Osteoblast (primary cell): ENCODE data around the gene OR52N1. TPM values are rescaled to one million over a fixed set of nuclear protein-coding genes. Genes with fewer than 3 reads are reported as not detected.

Experiments used
- DNase-seq: peaks from one replicate; pipeline ENCODE4 v3.0.0; 2011; ENCODE audit warnings: low spot score, mixed read lengths; ENCODE audit not compliant: insufficient read length; ENCODE audit errors: missing footprints
- H2AFZ ChIP-seq: 2 replicates; pipeline ENCODE4 v1.6.0; 2011; ENCODE audit warnings: mild to moderate bottlenecking, low read length
- H3K27ac ChIP-seq: 2 replicates; pipeline ENCODE4 v1.5.1; 2011; ENCODE audit warnings: mild to moderate bottlenecking, low read depth, low read length, moderate library complexity
- H3K27me3 ChIP-seq: 2 replicates; pipeline ENCODE4 v1.6.0; 2012; ENCODE audit warnings: mild to moderate bottlenecking, control low read depth, inconsistent platforms, low read length, moderate library complexity; ENCODE audit not compliant: insufficient read depth
- H3K36me3 ChIP-seq: 2 replicates; pipeline ENCODE4 v1.5.1; 2011; ENCODE audit warnings: mild to moderate bottlenecking, low read length, control low read depth, moderate library complexity; ENCODE audit not compliant: insufficient read depth
- H3K4me1 ChIP-seq: 2 replicates; pipeline ENCODE4 v1.5.1; 2011; ENCODE audit warnings: mild to moderate bottlenecking, low read length, control low read depth, moderate library complexity; ENCODE audit not compliant: insufficient read depth
- H3K4me2 ChIP-seq: 2 replicates; pipeline ENCODE4 v1.6.0; 2011; ENCODE audit warnings: mild to moderate bottlenecking, low read length; ENCODE audit not compliant: insufficient read depth
- H3K4me3 ChIP-seq: fragments of 200-600 bp; sonication (generic); 3 replicates; pipeline ENCODE4 v1.5.1; 2012; ENCODE audit warnings: mild to moderate bottlenecking, low read length, inconsistent platforms; ENCODE audit not compliant: insufficient read depth
- H3K79me2 ChIP-seq: 2 replicates; pipeline ENCODE4 v1.6.0; 2012; ENCODE audit warnings: mild to moderate bottlenecking, low read length, control low read depth, inconsistent platforms; ENCODE audit not compliant: insufficient read depth
- H3K9me3 ChIP-seq: 2 replicates; pipeline ENCODE4 v1.5.1; 2011; ENCODE audit warnings: low read depth, low read length, control low read depth
- H4K20me1 ChIP-seq: 2 replicates; pipeline ENCODE4 v1.6.0; 2012; ENCODE audit warnings: mild to moderate bottlenecking, low read length, control low read depth; ENCODE audit not compliant: insufficient read depth
- CTCF ChIP-seq: IDR thresholded peaks from 2 replicates; pipeline ENCODE4 v1.5.1; 2011; ENCODE audit warnings: mild to moderate bottlenecking, low read depth, low read length, moderate library complexity; ENCODE audit errors: extremely low read depth
- total RNA-seq: library from RNA; depleted of rRNA; stranded (reverse); fragments of >200 nt; gene quantifications from 2 replicates; pipeline ENCODE4 v1.2.3, GENCODE V29; 2012

The OR52N1 gene
- total RNA-seq, 1 donor, result 0.36 TPM

GRCh38 chr11:5796541-5796940, 5.5 kb upstream of the OR52N1 start:
- no peak for TF ChIP-seq CTCF
- no peaks in the 10 kb centered on the region for H3K27me3 ChIP-seq
- H2AFZ ChIP-seq, result no peak overlapping the region
- DNase-seq, result no peak
- no peaks in the 10 kb centered on the region for H3K9me3 ChIP-seq
- no peak overlapping the region for H3K4me3 ChIP-seq
- H4K20me1 ChIP-seq, result no peaks in the 10 kb centered on the region
- no peaks in the 10 kb centered on the region for H3K4me1 ChIP-seq
- H3K4me2 ChIP-seq, result no peak overlapping the region
- no peaks in the 10 kb centered on the region for H3K79me2 ChIP-seq
- H3K36me3 ChIP-seq, result no peaks in the 10 kb centered on the region
- H3K27ac ChIP-seq, result no peak overlapping the region

- H4K20me1 ChIP-seq, result no peaks in the 10 kb centered on the region
- H3K27ac ChIP-seq, result no peak within 1 kb of the TSS
- TF ChIP-seq CTCF, result no peak
- no peak for DNase-seq
- no peaks in the 10 kb centered on the region for H3K36me3 ChIP-seq
- H3K27me3 ChIP-seq, result no peaks in the 10 kb centered on the region
- H3K4me1 ChIP-seq, result no peaks in the 10 kb centered on the region
- no peaks in the 10 kb centered on the region for H3K9me3 ChIP-seq
- no peak within 1 kb of the TSS for H2AFZ ChIP-seq
- no peak within 1 kb of the TSS for H3K4me2 ChIP-seq
- no peak within 1 kb of the TSS for H3K4me3 ChIP-seq
- no peaks in the 10 kb centered on the region for H3K79me2 ChIP-seq
Observed at GRCh38 chr11:5783255-5783654, 7.8 kb downstream of the OR52N1 start, which contains the start of gene OR52N5. TSS of gene OR52N5 (minus strand) at chr11:5783355. CDS start at chr11:5778634, 4,721 bp downstream.

GRCh38 chr11:5767056-5767455, 24.0 kb downstream of the OR52N1 start:
- Histone ChIP-seq H3K4me1 (no peaks in the 10 kb centered on the region), H4K20me1 (no peaks in the 10 kb centered on the region), H3K36me3 (no peaks in the 10 kb centered on the region), H2AFZ (no peak overlapping the region), H3K27me3 (no peaks in the 10 kb centered on the region), H3K4me3 (no peak overlapping the region), H3K79me2 (no peaks in the 10 kb centered on the region), H3K9me3 (no peaks in the 10 kb centered on the region), H3K4me2 (no peak overlapping the region), H3K27ac (no peak overlapping the region)
- no peak for TF ChIP-seq CTCF
- no peak for DNase-seq

- Histone ChIP-seq H4K20me1 (no peaks in the 10 kb centered on the region), H3K9me3 (no peaks in the 10 kb centered on the region), H3K4me2 (no peak within 1 kb of the TSS), H3K36me3 (no peaks in the 10 kb centered on the region), H3K4me3 (no peak within 1 kb of the TSS), H3K79me2 (no peaks in the 10 kb centered on the region), H3K4me1 (no peaks in the 10 kb centered on the region), H3K27me3 (peaks cover 2% of the 10 kb centered on the region), H2AFZ (no peak within 1 kb of the TSS), H3K27ac (no peak within 1 kb of the TSS)
- TF ChIP-seq CTCF, result no peak
- DNase-seq, result no peak
Observed at GRCh38 chr11:5753943-5754342, 37.1 kb downstream of the OR52N1 start, which contains the start of gene OR52N4. TSS of gene OR52N4 (plus strand) at chr11:5754243. CDS start at chr11:5754741, 498 bp downstream.
